Anterior cingulate cortex (tissue), 58 donors: ENCODE measurements around the gene ALB.
"Not testable (repeated sequence)": the region's sequence is repeated elsewhere in the genome, so short reads cannot be mapped to it uniquely, and the experiment has no call there.

Experiments used
- DNase-seq, 58 donors: peaks; one replicate each; lab custom pipeline; 2025; lab: John Stamatoyannopoulos, UW

Gene ALB

DNA sequence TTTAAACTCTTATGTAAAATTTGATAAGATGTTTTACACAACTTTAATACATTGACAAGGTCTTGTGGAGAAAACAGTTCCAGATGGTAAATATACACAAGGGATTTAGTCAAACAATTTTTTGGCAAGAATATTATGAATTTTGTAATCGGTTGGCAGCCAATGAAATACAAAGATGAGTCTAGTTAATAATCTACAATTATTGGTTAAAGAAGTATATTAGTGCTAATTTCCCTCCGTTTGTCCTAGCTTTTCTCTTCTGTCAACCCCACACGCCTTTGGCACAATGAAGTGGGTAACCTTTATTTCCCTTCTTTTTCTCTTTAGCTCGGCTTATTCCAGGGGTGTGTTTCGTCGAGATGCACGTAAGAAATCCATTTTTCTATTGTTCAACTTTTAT, at the start of gene ALB:
TSS of gene ALB (plus strand) at position 246 of the 400 bp plus-strand sequence. CDS start at position 287, 41 bp downstream.
- no peak for DNase-seq

DNA sequence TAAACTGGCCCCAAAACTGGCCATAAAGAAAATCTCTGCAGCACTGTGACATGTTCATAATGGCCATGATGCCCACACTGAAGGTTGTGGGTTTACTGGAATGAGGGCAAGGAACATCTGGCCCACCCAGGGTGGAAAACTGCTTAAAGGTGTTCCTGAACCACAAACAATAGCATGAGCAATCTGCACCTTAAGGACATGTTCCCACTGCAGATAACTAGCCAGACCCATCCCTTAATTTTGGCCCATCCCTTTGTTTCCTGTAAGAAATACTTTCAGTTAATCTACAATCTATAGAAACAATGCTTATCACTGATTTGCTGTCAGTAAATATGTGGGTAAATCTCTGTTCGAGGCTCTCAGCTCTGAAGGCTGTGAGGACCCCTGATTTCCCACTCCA, 46.9 kb upstream of the ALB start:
- DNase-seq: not testable (repeated sequence)

DNA sequence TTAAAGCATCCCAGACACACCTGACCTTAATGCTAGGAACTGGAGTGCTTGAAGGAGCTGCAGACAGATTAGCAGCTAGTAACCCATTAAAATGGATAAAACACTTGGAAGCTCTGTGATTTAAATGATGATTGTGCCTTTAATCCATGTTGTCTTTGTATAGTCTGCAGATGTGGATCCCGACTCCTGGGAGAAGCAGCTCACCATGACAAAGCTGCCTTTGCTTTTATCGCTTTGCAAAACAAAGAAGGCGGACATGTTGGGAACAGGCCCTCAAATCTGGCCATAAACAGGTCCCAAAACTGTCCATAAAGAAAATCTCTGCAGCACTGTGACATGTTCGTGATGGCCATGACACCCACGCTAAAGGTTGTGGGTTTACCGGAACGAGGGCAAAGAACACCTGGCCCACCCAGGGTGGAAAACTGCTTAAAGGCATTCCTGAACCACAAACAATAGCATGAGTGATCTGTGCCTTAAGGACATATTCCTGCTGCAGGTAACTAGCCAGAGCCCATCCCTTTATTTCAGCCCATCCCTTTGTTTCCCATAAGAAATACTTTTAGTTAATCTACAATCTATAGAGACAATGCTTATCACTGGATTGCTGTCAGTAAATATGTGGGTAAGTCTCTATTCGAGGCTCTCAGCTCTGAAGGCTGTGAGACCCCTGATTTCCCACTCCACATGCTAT, 34.4 kb upstream of the ALB start:
- not testable (repeated sequence) for DNase-seq

DNA sequence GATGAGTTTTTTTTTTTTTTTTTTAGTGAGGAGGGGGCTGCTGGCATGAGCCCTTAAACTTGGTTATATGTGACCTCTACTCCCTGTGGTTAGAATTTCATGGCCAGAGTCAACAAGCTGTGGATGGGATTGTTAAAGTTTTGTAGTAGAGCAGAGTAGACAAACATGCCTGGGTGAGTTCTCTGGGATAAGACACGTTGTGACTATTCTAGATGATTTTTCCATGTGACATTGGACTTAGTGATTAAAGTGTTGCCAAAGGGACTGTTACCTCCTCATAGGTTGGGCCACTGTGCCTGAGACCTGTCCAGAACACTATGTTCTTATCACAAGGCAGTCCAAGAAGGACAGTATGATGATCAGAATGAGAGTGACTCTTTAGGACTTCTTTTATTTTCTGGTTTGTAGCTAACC, 28.8 kb upstream of the ALB start:
- no peak for DNase-seq

DNA sequence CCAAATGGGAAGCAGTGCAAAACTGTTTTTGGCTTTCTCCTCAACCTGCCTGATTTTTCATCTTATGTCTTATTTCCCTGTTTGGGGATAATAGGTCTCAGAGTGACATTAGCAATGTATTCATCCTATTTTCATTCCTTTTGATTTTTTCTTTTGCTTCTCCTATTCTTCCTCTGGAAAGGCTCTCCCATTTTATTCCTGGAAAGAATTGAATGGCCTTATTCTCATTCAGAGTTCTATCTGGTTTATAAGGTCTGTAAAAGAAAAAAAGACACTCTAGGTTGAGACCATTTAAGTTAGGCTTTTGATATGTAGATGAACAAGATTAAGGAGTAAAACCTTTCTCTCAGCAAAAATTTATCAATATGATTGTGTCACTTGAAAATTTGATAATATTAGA, 27.8 kb upstream of the ALB start:
- no peak for DNase-seq

DNA sequence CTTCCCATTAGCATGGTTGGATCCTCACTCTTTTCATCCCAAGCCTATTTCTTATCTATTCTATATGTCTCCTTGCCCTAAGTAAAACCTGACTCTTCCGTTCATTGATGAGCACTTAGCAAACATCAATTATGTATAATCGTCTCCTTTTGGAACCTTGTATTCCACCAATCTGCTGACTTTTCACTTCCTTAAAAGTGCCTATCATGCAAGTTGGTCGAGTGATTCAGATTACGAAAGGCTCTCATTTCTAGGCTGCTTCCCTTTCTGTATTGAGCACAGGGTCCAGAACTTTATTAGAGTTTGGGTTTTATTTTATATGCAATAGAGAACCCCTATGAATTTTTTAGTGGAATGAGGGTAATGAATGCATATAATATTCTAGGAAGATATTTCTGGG, 27.1 kb upstream of the ALB start:
- DNase-seq: no peak

DNA sequence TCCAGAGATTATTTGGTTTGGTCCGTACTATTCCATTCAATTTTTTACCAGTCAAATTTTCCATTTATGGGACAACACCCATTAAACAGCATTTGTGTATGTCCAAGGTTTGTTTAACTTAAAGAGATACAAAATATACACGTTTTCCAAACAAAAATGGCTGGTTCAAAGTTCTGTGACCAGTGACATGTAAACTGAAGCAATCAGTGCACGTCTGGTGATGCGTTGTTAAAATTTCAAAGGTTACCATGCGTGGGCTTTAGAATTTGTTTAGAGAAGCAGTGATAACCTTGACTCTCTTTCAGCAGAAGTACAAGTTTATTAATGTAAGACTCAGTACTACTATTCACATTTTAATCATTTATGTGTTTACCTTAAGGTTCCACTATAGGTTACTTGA, 25.2 kb upstream of the ALB start:
- no peak for DNase-seq

DNA sequence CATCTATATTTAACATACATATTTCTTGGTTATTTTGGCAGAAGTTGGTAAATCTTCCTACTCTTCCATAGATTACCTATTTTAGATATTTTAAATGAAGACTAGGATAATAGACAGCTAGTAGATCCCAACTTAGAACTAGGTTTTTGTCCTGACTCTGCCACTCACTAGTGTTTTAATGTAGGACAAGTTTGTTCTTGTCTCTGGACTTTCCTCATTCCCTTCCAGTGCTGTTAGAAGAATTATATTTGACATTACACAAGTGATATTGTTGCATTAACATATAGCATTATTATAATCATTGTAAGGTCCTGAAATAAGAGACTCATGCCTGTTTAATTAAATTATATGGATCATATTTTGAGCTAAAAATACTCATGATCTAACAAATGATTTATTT, 24.1 kb upstream of the ALB start:
- DNase-seq: no peak

DNA sequence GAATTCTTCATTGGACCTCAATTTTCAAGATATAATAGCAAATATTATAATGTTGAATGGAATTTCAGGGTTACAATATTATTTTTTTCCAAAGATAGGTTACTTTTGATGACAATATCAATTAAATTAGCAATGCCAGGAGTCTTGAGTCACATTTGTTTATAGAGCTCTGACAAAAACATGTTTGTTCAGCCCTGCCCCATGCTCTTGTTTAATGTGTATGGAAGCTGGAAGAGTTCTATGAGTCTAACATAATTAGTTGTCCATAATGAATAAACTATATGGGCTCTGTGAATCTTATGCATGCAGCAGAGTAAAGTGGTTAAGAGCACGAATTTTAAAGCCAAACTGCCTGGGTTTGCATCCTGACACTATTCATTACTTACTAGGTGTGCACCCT, 22.9 kb upstream of the ALB start:
- DNase-seq: no peak

DNA sequence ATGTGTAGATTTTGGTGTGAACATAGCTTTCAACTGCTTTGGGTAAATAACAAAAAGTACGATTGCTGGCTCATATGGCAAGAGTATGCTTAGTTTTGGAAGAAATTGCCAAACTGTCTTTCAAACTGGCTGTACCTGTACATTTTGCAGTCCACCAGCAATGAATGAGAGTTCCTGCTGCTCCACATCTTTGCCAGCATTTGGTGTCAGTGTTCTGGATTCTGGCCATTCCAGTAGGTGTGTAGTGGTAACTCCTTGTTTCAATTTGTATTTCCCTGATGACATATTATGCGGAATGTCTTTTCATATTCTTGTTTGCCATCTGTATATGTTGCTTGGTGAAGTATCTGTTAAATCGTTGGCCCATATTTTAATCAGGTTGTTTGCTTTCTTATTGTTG, 20.6 kb upstream of the ALB start:
- no peak for DNase-seq

DNA sequence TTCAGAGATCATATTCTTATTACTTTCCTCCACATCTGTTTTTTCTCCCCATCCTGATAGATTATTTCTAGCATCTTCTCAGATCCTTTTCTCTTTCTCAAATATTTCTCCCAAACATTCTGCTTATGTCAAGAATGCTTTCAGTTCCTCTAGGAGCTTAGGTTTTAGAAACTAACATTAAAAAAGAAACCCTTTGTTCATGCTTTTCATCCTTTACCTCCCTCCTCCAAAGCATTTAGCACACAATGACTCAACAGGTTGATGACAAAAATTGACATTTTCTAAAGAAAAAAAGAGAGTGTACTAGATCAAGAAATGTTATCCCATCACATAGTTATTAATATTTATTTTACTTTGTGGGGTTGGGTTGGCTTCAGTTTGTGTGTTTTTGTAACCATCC, 16.5 kb upstream of the ALB start:
- DNase-seq: no peak

DNA sequence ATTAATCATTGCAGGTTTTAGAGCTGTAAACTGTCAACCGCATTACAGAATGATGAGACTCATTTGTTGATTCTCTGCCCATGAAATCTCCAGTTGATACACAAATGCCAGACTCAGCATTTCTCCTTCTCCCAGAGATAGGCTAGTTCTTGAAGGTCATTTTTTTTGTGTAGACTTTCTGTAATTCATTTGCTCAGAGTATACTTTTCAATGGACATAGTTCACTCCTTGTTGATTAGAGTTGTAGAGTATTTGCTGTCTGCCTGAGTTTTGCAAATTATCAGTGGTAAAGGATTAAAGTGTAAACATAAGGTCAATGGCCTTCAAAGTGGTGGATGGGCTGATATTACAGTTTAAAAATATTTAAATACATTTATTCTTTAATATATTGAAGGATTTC, 15.2 kb upstream of the ALB start:
- no peak for DNase-seq

DNA sequence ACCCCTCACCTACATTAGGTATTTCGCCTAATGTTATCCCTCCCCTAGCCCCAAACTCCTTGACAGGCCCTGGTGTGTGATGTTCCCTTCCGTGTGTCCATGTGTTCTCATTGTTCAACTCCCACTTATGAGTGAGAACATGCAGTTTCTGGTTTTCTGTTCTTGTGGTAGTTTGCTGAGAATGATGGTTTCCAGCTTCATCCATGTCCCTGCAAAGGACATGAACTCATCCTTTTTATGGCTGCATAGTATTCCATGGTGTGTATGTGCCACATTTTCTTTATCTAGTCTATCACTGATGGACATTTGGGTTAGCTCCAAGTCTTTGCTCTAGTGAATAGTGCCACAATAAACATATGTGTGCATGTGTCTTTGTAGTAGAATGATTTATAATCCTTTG, 14.4 kb upstream of the ALB start:
- not testable (repeated sequence) for DNase-seq

DNA sequence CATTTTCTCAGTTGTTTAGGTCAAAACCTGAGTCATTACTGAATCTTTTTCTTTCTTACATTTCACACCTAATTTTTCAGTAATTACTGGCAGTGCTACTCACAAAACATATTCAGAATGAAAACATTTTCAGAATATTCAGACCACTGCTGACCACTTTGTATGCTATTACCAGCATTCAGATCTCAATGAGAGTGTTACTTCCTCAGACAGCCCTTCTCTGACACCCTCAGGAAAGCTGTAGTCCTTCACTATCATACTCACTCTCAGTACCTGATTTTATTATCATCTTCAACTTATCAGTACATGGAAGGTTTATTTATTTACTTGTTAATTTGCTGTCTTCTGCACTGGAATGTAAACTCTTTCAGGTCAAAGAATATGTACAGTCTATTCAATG, 12.3 kb upstream of the ALB start:
- DNase-seq: no peak

DNA sequence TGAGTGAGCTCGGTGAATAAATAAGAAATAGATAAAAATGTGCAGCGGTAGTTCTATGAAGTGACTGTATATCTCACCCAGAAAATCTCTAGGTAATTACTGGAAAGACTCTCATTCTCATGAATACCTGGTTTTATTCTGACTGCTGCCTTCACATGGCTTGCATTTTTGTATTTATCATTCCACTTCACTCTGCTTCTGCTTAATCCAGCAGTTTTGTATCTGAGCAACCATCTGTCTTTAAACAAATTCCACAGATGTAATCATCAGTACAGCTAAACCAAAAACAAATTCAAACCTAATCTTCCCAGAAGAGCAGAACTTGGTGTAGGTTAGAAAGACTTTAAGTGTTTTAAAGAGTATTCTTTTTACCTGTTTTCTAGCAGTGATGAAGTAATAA, 11.2 kb upstream of the ALB start:
- DNase-seq: no peak

DNA sequence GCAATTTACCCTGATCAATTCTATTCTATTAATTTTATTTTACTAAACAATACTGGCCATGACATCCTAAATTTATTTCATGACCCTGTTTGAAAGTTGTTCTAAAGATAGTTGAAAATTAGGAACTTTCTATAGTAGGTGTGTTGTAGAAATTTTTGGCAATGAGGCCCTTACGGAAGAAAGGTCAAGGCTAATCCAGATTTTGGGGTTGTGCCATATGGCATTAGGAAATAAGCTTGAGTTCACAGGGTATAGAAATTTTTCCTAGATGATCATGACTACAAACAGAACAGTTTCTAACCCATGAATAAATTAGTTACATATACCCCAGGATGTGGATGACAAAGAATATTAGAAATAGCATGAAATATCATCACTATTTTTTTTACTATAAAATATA, 7.8 kb upstream of the ALB start:
- no peak for DNase-seq

DNA sequence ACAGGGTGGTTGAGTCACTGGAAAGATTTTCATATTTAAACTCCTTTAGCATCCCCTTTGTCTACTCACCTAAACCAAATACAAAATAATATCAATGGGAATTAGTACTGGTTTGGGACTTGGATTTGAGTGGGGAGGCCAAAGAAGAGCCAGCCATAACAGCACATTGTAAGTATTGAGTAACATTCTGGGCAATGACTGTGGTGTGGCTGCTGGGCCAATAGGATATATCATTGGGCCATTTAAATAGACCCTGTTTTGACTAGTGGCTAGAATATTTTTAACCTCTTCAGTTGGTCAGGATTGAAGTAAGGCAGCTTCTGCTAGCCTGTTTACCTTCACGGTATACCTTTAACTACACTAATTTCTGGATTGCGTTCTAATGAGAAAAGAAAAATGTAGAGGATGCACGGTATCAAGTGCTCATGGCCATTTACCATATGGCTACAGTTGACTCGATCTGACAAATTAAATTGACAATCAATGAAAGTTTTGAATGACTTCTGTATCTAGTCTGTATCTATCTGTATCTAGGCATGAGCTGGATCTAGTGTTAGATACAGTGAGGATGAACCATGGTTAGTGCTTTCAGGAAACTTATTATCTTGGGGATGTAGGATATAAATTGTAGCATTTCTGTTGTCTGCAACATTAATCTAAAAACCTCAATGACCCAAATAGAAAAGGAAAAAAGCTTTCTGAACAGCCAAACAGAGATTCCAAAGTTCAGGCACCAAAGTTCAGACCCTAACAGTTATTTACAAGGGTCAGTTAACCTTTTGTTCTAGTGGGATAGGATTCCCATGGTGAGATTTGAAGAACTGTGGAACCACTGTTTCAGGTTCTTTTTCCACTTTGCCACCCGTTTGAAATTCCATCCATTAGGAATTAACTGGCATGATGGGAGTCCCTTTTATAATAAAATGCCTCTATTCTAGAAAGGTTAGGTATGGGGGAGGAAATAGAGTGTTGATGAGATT, 6.8 kb upstream of the ALB start:
- DNase-seq: no peak

DNA sequence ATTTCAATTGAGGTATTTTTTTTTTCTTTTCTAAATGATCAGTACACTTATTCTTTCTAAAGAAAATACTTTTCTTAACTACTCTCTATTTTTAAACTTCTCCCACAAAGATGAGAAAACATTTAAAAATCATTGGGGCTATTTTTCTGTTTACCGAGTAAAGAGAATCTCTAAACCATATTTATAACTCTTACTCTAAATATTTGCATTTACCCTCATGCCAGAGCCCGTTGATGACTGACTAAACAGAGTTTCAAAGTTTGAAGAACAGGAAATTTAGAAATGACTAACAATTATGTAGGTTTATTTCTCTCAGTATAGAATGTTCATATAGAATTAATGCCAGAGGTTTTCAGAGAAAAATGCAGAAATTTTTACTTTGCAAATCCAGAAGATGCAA, 2.7 kb upstream of the ALB start:
- no peak for DNase-seq

DNA sequence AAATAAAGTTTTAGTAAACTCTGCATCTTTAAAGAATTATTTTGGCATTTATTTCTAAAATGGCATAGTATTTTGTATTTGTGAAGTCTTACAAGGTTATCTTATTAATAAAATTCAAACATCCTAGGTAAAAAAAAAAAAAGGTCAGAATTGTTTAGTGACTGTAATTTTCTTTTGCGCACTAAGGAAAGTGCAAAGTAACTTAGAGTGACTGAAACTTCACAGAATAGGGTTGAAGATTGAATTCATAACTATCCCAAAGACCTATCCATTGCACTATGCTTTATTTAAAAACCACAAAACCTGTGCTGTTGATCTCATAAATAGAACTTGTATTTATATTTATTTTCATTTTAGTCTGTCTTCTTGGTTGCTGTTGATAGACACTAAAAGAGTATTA, 370 bp downstream of the ALB start:
- no peak for DNase-seq

DNA sequence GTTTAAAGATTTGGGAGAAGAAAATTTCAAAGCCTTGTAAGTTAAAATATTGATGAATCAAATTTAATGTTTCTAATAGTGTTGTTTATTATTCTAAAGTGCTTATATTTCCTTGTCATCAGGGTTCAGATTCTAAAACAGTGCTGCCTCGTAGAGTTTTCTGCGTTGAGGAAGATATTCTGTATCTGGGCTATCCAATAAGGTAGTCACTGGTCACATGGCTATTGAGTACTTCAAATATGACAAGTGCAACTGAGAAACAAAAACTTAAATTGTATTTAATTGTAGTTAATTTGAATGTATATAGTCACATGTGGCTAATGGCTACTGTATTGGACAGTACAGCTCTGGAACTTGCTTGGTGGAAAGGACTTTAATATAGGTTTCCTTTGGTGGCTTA, 1.1 kb downstream of the ALB start:
- no peak for DNase-seq

DNA sequence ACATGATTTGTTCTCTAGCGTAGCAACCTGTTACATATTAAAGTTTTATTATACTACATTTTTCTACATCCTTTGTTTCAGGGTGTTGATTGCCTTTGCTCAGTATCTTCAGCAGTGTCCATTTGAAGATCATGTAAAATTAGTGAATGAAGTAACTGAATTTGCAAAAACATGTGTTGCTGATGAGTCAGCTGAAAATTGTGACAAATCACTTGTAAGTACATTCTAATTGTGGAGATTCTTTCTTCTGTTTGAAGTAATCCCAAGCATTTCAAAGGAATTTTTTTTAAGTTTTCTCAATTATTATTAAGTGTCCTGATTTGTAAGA, 2.4 kb downstream of the ALB start:
- no peak for DNase-seq

DNA sequence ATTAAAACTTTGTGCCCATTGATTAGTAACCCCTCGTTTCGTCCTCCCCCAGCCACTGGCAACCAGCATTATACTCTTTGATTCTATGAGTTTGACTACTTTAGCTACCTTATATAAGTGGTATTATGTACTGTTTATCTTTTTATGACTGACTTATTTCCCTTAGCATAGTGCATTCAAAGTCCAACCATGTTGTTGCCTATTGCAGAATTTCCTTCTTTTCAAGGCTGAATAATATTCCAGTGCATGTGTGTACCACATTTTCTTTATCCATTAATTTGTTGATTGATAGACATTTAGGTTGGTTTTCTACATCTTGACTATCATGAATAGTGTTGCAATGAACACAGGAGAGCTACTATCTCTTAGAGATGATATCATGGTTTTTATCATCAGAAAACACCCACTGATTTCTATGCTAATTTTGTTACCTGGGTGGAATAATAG, 3.2 kb downstream of the ALB start:
- DNase-seq: no peak
